Adrenal gland (tissue), 5 donors: Measurements from ENCODE around the gene SEBOX.

Experiments
- POLR2A ChIP-seq, 2 donors: fragments of 450-650 bp; IDR thresholded peaks; one replicate each; pipeline ENCODE4 v1.6.1; 2017; ENCODE audit warnings: antibody characterized with exemption in 2 of 2, mild to moderate bottlenecking in 2 of 2, moderate library complexity in 1 of 2
- TF ChIP-seq, protein P1 (sequence below), 6 experiments: fragments of 450-650 bp in 4 of 6; fragments of 200-600 bp in 2 of 6; sonication (generic) in 1 of 6; IDR thresholded peaks; 1 replicate in 5 of 6; 2 replicates in 1 of 6; pipeline versions ENCODE4 v1.5.1 to v1.8.0; 2016 to 2021; ENCODE audit warnings: antibody characterized with exemption in 6 of 6, mild to moderate bottlenecking in 2 of 6, moderate library complexity in 1 of 6
- donor health status: DM: no; HTN: no; CAD: no.

- TF ChIP-seq, protein P1, sequence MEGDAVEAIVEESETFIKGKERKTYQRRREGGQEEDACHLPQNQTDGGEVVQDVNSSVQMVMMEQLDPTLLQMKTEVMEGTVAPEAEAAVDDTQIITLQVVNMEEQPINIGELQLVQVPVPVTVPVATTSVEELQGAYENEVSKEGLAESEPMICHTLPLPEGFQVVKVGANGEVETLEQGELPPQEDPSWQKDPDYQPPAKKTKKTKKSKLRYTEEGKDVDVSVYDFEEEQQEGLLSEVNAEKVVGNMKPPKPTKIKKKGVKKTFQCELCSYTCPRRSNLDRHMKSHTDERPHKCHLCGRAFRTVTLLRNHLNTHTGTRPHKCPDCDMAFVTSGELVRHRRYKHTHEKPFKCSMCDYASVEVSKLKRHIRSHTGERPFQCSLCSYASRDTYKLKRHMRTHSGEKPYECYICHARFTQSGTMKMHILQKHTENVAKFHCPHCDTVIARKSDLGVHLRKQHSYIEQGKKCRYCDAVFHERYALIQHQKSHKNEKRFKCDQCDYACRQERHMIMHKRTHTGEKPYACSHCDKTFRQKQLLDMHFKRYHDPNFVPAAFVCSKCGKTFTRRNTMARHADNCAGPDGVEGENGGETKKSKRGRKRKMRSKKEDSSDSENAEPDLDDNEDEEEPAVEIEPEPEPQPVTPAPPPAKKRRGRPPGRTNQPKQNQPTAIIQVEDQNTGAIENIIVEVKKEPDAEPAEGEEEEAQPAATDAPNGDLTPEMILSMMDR (IDR thresholded peaks at IDR 0.05): peak in 2 of 6 experiments; percentile 5 to 13
- TF ChIP-seq POLR2A (IDR thresholded peaks at IDR 0.05): peak in 1 of 2 donors; percentile 42
These were observed 40.0 kb upstream of the SEBOX start for GRCh38 chr17:28404812-28405570.
